Uterus (tissue), 4 donors: ENCODE data around the gene PTGS1. TPM values are rescaled to one million over a fixed set of nuclear protein-coding genes. Genes with fewer than 3 reads are reported as not detected.

Experiments used
- DNase-seq, 2 donors: peaks; one replicate each; pipeline ENCODE4 v3.0.0-alpha.2; 2019 to 2020
- H3K27ac ChIP-seq, 2 donors: fragments of 200-600 bp; sonication (generic); 1 replicate in 1 of 2; 2 replicates in 1 of 2; pipeline ENCODE4 v1.5.1; 2016 to 2018
- H3K27me3 ChIP-seq, 2 donors: fragments of 200-600 bp; sonication (generic); one replicate each; pipeline ENCODE4 v1.5.1; 2018 to 2019; ENCODE audit warnings: control low read depth in 1 of 2
- H3K36me3 ChIP-seq, 2 donors: fragments of 200-600 bp; sonication (generic); one replicate each; pipeline ENCODE4 v1.5.1; 2019; ENCODE audit warnings: control low read depth in 1 of 2
- H3K4me1 ChIP-seq, 2 donors: fragments of 200-600 bp; sonication (generic); one replicate each; pipeline ENCODE4 v1.5.1; 2018 to 2019; ENCODE audit warnings: control low read depth in 1 of 2
- H3K4me3 ChIP-seq, 2 donors: fragments of 200-600 bp; sonication (generic); 1 replicate in 1 of 2; 2 replicates in 1 of 2; pipeline ENCODE4 v1.5.1; 2018 to 2019; ENCODE audit warnings: mild to moderate bottlenecking in 1 of 2
- H3K9me3 ChIP-seq, 2 donors: fragments of 200-600 bp; sonication (generic); one replicate each; pipeline ENCODE4 v1.5.1; 2019; ENCODE audit warnings: control low read depth in 1 of 2
- POLR2A ChIP-seq, 2 donors: fragments of 450-650 bp; IDR thresholded peaks; one replicate each; pipeline ENCODE4 v1.6.1; 2016; ENCODE audit warnings: antibody characterized with exemption in 2 of 2, mild to moderate bottlenecking in 1 of 2, moderate library complexity in 1 of 2
- intact Hi-C: fragments of 100-400 bp; cut with DNase I; formaldehyde crosslinking; loops from one replicate; pipeline ENCODE4 v1.15.1; 2023; ENCODE audit warnings: low total_unique reads
- total RNA-seq, 4 donors: library from RNA; depleted of rRNA in 3 of 4; stranded (reverse); fragments of >200 nt in 3 of 4; gene quantifications; one replicate each; pipeline versions ENCODE4 v1.1.0 to v1.2.4, GENCODE V29; 2014 to 2023
- TF ChIP-seq, protein P1 (sequence below), 4 experiments: fragments of 200-600 bp in 2 of 4; fragments of 450-650 bp in 2 of 4; sonication (generic) in 2 of 4; IDR thresholded peaks; one replicate each; pipeline ENCODE4 v1.5.1; 2016 to 2019; ENCODE audit warnings: antibody characterized with exemption in 4 of 4, mild to moderate bottlenecking in 2 of 4, moderate library complexity in 1 of 4
- donor health status: DM: yes; HTN: yes; CAD: no.

Gene PTGS1
- total RNA-seq, 4 donors from 2014 or later = 2.1 to 20.6 (median 7.4) TPM

DNA sequence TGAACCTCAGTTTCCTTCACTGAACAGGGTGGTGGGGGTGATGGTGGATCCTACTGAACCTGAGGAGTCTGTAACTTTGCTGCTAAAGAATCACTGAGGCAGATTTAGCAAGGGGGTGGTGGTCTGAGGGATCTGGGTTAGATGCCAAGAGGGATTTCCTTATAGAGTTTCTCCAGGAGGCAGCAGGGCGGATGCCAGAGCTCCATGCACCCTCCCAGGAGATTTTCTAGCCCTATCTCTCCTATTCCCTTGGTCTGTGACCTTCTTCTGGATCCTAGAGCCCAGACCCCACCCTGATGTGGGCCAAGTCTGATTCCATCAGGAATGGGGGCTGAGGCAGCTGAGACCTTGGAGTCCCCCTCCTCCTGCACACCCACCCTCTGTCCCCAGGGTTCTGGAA lies 6.0 kb downstream of the PTGS1 start:
- Histone ChIP-seq H3K4me1 (peaks cover 0 to 4% of the 10 kb centered on the region in 2 donors), H3K27ac (no peak overlapping the region)
- intact Hi-C loops = no loop called here

DNA sequence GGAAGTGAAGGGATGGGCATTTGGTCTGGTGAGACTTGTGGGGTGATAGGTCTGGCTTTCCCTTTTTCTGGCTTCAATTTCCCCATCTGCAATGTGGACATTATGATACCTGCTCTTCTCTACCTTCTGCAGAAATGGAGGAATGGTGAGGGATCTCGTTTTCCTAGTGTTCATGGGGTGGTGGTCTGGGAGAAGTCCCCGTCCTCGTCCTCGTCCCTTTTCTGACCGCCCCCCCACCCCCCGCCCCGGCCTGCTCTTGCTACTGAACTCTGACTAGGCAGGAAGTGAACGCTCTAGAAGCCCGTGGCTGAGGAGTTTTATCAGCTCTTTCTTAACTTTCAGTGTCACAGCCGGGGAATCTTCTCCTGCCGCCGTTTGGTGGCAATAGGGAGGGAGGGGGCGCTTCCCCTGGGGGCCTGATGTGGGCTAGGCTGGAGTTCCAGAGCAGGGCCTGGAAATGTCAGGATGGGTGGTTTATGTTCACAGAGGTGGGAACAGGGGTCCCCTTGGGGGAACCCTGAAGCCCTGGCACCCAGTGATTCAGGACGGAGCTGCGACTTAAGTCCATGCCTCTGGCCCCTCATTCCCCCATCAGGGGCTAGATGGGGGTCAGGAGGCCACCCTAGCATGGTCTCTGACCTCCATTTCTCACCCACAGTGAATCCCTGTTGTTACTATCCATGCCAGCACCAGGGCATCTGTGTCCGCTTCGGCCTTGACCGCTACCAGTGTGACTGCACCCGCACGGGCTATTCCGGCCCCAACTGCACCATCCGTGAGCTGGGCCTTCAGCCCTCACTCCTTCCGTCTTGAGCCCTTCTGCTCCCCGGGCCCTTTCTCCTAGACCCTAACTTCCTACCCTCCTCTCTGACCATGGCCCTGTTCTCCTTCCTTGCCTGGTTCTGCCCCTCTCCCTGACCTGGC lies 6.7 kb downstream of the PTGS1 start:
- H3K27me3 ChIP-seq = no peaks in the 10 kb centered on the region
- H3K36me3 ChIP-seq = no peaks in the 10 kb centered on the region
- H3K27ac ChIP-seq = no peak overlapping the region
- DNase-seq = no peak
- no peaks in the 10 kb centered on the region for H3K9me3 ChIP-seq
- H3K4me1 ChIP-seq = peaks cover 0 to 4% of the 10 kb centered on the region in 2 donors
- no peak overlapping the region for H3K4me3 ChIP-seq
- intact Hi-C loops = no loop called here
- TF ChIP-seq POLR2A (IDR thresholded peaks at IDR 0.05) = no peak
- TF ChIP-seq, protein P1, sequence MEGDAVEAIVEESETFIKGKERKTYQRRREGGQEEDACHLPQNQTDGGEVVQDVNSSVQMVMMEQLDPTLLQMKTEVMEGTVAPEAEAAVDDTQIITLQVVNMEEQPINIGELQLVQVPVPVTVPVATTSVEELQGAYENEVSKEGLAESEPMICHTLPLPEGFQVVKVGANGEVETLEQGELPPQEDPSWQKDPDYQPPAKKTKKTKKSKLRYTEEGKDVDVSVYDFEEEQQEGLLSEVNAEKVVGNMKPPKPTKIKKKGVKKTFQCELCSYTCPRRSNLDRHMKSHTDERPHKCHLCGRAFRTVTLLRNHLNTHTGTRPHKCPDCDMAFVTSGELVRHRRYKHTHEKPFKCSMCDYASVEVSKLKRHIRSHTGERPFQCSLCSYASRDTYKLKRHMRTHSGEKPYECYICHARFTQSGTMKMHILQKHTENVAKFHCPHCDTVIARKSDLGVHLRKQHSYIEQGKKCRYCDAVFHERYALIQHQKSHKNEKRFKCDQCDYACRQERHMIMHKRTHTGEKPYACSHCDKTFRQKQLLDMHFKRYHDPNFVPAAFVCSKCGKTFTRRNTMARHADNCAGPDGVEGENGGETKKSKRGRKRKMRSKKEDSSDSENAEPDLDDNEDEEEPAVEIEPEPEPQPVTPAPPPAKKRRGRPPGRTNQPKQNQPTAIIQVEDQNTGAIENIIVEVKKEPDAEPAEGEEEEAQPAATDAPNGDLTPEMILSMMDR (IDR thresholded peaks at IDR 0.05) = no peak

More for the DNA sequence above, 6.0 kb downstream of the PTGS1 start:
- Histone ChIP-seq H3K36me3 (no peaks in the 10 kb centered on the region), H3K4me3 (no peak overlapping the region), H3K9me3 (no peaks in the 10 kb centered on the region), H3K27me3 (no peaks in the 10 kb centered on the region)
- DNase-seq = no peak
- no peak for TF ChIP-seq POLR2A (IDR thresholded peaks at IDR 0.05)
- TF ChIP-seq, protein P1 (IDR thresholded peaks at IDR 0.05) = no peak

DNA sequence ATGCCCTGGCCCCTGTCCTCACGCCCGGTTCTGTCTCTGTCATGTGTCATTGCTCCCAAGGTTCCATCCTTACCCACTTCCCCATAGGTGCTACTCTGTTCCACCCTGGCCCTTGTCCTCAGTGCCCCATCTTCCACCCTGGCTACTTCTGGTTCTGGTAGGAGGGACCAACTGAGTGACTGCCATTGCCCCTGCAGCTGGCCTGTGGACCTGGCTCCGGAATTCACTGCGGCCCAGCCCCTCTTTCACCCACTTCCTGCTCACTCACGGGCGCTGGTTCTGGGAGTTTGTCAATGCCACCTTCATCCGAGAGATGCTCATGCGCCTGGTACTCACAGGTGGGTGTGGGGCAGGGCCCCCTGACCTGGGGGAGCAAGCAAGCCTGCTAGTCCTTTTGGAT lies 7.4 kb downstream of the PTGS1 start:
- no peaks in the 10 kb centered on the region for H3K9me3 ChIP-seq
- DNase-seq = no peak
- no peak overlapping the region for H3K27ac ChIP-seq
- H3K4me3 ChIP-seq = no peak overlapping the region
- no peaks in the 10 kb centered on the region for H3K27me3 ChIP-seq
- H3K4me1 ChIP-seq = peaks cover 0 to 4% of the 10 kb centered on the region in 2 donors
- intact Hi-C loops = no loop called here
- TF ChIP-seq, protein P1 (IDR thresholded peaks at IDR 0.05) = no peak
- TF ChIP-seq POLR2A (IDR thresholded peaks at IDR 0.05) = no peak
- no peaks in the 10 kb centered on the region for H3K36me3 ChIP-seq

- DNase-seq = no peak
- Histone ChIP-seq H3K9me3 (no peaks in the 10 kb centered on the region), H3K4me3 (no peak overlapping the region), H3K36me3 (no peaks in the 10 kb centered on the region), H3K4me1 (peaks cover 0 to 4% of the 10 kb centered on the region in 2 donors), H3K27ac (no peak overlapping the region), H3K27me3 (no peaks in the 10 kb centered on the region)
- TF ChIP-seq, protein P1 (IDR thresholded peaks at IDR 0.05) = no peak
- TF ChIP-seq POLR2A (IDR thresholded peaks at IDR 0.05) = no peak
- intact Hi-C loops = no loop called here
Observed at GRCh38 chr9:122379340-122379739, 8.5 kb downstream of the PTGS1 start.

DNA sequence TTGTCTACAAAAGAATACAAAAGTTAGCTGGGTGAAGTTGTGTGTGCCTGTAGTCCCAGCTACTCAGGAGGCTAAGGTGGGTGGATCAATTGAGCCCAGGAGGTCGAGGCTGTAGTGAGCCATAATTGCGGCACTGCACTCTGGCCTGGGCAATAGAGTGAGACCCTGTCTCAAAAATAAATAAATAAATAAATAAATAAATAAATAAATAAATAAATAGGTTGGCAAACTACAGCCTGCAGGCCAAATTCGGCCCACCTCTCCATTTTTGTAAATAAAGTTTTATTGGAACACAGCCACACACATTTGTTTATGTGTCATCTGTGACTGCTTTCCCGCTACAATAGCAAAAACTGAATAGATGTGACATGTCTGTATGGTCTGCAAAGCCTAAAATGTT lies 9.5 kb downstream of the PTGS1 start:
- TF ChIP-seq, protein P1 (IDR thresholded peaks at IDR 0.05) = no peak
- TF ChIP-seq POLR2A (IDR thresholded peaks at IDR 0.05) = no peak
- intact Hi-C loops = no loop called here
- no peaks in the 10 kb centered on the region for H3K36me3 ChIP-seq
- H3K4me1 ChIP-seq = peaks cover 0 to 4% of the 10 kb centered on the region in 2 donors
- H3K4me3 ChIP-seq = no peak overlapping the region
- H3K9me3 ChIP-seq = no peaks in the 10 kb centered on the region
- no peak overlapping the region for H3K27ac ChIP-seq
- no peak for DNase-seq
- no peaks in the 10 kb centered on the region for H3K27me3 ChIP-seq
